ENCODE measurements around the gene KLF9.

- TF ChIP-seq, protein P1, sequence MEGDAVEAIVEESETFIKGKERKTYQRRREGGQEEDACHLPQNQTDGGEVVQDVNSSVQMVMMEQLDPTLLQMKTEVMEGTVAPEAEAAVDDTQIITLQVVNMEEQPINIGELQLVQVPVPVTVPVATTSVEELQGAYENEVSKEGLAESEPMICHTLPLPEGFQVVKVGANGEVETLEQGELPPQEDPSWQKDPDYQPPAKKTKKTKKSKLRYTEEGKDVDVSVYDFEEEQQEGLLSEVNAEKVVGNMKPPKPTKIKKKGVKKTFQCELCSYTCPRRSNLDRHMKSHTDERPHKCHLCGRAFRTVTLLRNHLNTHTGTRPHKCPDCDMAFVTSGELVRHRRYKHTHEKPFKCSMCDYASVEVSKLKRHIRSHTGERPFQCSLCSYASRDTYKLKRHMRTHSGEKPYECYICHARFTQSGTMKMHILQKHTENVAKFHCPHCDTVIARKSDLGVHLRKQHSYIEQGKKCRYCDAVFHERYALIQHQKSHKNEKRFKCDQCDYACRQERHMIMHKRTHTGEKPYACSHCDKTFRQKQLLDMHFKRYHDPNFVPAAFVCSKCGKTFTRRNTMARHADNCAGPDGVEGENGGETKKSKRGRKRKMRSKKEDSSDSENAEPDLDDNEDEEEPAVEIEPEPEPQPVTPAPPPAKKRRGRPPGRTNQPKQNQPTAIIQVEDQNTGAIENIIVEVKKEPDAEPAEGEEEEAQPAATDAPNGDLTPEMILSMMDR (IDR thresholded peaks at IDR 0.05): no peak
- no peak for TF ChIP-seq POLR2A (IDR thresholded peaks at IDR 0.05)
Measured at GRCh38 chr9:70409280-70409679, 5.2 kb downstream of the KLF9 start.

Measured in vagina (tissue), 2 donors.